Stimulated activated CD4-positive, alpha-beta T cell treated with anti-CD3 and anti-CD28 coated beads, TNF-alpha, amount 100 ng/mL, for 48 hours (primary cell): ENCODE results near the gene METRNL.
"Not testable (repeated sequence)": the region's sequence is repeated elsewhere in the genome, so short reads cannot be mapped to it uniquely, and the experiment has no call there.

ENCODE experiments used
- DNase-seq, 3 donors: peaks; one replicate each; pipeline ENCODE4 v3.0.0-alpha.2; 2020; ENCODE audit warnings: low read depth in 3 of 3

Gene METRNL

GRCh38 chr17:83122834-83123233 lies 43.4 kb downstream of the METRNL start:
- no peak for DNase-seq

- no peak for DNase-seq
Measured at GRCh38 chr17:83123896-83124801, 44.7 kb downstream of the METRNL start.

DNA sequence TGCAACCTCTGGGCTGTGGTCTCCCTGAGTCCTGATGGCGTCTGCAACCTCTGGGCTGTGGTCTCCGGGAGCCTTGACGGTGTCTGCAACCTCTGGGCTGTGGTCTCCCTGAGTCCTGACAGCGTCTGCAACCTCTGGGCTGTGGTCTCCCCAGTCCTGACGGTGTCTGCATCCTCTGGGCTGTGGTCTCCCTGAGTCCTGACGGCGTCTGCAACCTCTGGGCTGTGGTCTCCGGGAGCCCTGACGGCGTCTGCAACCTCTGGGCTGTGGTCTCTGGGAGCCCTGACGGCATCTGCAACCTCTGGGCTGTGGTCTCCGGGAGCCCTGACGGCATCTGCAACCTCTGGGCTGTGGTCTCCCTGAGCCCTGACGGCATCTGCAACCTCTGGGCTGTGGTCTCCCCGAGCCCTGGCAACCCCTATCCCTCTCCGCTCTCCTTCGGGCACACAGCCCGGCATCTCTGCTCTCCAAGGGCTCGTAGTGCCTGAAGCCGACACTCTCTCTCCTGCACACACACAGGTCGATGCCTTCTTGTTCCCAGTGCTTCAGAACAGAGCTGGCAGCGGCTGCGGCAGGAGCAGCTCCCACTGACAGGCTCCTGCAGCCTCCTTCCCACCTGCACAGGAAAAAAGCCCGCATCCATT lies 45.6 kb downstream of the METRNL start:
- no peak for DNase-seq

DNA sequence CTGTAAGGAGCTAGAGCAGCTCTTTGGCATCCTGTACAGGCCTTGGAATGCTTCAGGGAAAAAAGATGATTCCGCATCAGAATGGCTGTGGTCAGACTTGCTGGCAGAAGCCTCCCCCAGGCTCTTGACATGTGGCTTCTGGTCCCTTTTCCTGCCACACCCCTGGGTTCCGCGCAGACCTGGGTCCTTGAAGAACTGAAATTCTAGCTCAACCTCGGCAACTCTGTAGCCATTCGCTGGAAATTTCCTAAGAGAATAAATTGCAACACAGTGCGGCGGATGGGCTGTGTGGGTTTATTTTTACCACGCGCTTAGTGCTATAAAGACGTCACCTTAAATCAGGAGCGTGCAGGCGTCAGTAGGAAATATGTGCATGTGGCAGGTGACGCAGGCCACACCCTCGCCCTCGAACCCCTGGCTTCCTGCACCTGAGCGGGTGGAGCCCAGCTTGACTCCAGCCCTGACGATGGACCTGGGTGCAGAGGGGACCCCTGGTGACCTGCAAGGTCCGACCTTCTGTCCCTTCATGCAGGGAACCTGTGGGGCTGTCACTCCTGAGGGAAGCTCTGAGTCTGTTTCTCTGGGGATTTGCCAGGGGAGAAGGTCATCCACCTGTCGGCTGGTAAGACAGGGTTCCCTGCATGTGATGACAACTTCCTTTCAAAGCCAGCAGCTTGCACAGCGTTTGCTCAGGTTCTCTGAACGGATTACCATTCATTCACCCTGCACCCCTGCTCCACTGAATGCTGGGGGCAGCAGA lies 46.3 kb downstream of the METRNL start:
- no peak for DNase-seq

DNA sequence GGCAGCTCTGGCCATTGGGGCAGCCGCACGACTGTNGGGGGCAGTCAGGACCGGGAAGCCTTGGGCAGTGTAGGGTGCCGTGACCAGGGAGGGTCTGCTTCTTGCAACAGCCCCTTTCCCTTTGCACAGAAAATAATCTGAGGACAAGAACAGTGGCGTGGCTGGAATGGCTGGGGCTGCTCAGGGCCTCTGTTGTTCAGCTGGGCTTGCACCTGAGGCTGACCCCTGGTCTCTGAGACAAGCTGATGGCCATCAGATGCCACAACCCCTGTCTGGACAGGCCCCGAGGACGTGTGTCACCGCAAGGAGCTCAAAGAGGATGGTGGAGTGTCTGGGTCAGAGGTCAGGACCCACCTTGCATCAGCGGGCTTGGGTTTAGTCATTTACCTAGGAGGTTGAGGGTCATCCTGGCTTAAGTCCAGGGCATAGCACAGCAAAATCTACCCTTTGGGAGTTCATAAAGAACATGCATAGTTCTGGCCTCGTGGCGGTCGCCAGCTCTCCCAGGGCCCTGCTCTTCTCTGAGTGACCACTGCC lies 46.9 kb downstream of the METRNL start:
- no peak for DNase-seq

GRCh38 chr17:83127431-83128160 lies 48.2 kb downstream of the METRNL start:
- no peak for DNase-seq

DNA sequence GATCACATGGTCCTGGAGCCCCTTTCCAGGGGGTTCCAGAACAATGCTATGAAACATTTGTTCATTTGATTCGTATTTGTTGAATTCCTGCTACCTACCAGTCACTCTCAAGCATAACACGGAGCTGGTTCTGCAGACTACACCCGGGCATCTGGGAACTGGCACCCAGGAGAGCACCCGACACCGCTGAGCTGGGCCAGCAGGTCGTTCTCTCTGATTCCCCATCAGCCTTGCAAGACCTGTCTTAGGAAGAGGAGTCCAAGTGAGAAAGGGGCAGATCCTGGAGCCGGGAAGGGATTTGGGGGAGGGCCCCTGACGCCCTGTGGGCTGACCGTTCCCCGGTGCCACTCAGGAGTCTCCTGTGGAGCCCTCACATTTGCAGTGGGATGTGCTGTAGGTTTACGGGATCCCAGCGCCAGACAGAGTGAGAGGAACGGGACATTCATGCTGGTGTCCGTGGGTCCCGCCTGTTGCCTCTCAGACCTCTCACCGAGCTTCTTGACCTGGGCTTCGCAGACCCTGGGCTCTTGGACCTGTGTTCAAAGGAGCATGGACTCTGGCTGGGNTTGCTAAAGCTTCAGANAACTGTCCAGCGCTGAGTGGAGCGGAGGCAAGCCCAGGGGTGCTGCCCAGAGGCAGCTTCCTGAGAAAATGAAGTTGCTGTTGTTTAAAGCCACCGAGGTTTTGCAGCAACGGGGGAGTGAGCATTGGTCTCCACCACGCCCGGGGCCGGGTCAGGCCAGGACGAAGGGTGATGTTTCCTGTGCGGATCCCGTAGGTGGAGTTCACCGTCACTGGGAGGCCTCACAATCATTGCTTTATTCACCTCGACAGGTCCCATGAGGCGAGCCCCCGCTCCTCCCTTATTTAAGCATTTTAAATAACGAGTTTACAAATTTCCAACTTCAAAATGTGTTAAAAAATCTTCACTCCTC lies 49.2 kb downstream of the METRNL start:
- no peak for DNase-seq

DNA sequence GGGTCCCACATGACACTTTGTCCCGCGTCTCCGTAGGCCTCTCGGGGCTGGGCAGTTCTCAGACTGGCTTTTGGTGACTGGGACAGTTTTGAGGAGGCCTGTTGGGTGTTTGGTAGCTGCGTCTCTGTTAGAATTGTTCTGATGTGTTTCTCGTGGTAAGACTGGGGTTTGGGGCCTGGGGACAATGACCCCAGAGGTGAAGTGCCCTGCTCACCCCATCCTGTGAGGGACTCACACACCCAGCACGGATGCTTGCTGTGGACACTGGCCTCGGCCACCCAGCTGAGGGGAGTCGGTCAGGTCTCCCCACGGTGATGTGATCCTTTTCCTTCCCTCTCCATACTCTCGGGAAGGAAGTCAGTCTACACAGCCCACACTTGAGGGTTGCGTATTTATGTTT lies 50.3 kb downstream of the METRNL start:
- DNase-seq, result no peak

DNA sequence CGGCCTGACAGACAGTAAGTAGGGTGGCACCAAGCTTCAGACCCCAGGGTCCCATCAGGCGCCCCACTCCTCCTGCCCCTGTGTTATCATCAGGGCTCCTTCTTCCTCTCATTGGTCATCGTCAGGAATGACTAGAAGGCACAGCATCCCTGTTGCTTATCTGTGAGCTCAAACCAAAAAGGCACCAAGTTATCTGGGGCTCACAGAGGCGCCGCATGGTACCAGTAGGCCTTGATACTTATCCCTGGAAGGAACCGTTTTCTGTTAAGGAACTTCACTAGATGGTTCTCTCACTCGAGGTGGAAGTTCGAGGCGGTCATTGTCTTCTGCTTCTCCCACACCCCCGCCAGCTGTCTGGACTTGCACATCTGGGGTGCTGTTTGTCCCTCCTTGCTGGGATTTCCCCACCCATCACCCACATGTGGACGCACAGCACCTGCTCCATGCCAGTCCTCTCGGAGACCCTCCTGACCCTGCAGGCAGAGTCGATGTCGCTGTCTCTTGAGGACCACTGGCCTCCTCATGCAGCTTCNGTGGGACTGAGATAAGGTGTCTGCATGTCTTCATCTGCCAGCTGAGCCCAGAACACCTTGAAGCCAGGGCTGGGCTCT lies 52.1 kb downstream of the METRNL start:
- DNase-seq, result no peak

DNA sequence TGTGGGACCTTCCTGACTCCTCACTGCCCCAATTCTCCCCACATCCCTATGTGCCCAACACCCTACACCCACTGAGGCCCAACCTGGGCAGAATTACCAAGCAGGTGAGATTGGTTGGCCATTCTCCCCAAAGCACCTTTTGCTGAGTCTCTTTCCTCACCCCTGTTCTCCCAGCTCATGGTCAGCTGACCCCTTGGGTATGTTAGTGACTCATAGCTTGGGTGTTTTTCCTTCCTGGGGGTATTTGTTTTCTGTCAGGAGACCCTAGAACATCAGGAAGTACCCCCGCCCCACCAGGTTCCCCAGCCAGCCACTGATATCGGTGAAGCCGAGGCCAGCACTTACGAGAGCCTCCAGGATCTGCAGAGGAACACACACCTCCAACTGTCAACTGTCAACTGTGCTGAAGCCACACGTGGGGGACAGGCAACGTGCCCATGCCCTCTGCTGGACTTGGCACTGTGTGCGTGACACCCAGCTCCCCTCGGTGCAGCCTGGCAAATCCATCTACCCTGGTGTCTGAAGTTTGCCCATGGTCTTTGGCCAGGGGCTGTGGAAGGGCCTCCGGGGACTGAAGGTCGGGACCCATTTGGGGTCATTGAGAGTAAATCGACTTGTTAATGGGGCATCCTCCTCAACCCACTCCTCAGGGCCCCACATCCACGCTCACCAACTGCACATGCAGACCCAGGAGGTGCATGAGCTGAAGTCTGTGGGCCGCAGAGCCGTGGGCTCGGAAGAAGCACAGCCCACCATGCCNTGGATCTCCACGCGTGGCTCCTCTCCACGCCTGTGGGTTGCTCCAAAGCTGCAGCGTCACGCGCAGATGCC lies 53.1 kb downstream of the METRNL start:
- no peak for DNase-seq

DNA sequence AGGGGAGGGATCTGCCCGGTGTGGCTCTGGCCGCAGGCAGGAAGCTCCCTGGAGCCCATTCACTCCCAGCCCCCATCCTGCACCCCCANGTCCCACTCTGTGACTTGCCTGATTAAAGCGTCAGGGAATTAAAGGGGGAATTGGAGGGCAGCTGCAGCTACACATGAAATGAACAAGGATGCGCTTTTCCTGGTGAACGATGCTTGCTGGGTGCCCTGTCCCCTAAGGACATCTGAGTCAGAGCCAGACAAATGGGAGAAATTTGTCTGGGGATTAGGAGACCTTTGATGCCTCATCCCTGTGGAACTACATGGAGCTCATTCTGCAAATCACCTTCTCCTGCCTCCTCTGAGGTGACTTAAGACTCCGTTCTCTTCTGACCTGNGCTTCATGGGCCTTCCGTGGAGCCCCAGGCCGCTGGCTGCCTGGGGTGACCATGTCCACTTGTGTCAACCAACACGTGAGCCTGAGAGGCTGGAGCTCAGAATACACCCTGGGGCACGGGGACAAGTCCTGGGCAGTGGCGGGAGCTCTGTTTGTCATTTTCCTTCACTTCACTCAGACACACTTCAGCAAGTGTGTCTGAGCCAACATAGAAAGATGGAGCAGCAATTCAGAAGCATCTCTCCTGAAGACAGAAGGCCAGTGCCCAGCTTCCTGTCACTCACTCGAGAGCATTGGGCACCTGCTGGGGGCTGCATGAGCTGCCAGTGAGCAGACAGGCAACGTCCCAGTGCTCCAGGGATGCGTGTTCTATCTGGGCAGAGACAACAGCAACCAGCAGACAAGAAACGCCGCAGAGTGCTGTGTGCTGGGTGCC lies 54.1 kb downstream of the METRNL start:
- DNase-seq, result no peak

DNA sequence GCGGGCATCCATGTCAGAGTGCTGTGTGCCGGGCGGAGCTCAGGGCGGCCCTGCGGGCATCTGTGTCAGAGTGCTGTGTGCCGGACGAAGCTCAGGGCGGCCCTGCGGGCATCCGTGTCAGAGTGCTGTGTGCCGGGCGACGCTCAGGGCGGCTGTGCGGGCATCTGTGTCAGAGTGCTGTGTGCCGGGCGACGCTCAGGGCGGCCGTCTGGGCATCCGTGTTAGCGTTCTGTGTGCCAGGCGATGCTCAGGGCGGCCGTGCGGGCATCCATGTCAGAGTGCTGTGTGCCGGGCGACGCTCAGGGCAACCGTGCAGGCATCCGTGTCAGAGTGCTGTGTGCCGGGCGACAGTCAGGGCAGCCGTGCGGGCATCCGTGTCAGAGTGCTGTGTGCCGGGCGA lies 55.0 kb downstream of the METRNL start:
- not testable (repeated sequence) for DNase-seq

DNA sequence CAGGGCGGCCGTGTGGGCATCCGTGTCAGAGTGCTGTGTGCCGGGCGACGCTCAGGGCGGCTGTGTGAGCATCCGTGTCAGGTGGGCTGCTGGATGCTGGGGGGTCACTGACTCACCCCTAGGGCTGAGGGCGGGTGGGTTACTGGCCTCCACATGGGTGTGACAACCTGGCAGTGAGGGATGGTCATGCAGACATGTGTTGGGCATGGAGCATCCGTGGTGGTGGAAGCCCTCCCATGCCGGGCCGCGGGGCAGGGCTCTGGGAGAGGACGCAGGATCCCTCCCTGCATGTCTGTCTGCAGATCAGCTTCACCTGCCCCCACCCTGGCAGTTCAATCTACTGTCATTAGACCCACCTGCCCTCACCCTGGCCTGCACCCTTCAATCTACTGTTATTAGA lies 56.3 kb downstream of the METRNL start:
- no peak for DNase-seq

- DNase-seq, result no peak
Measured at GRCh38 chr17:83136156-83136555, 56.7 kb downstream of the METRNL start.

GRCh38 chr17:83136931-83137330 lies 57.5 kb downstream of the METRNL start:
- no peak for DNase-seq

DNA sequence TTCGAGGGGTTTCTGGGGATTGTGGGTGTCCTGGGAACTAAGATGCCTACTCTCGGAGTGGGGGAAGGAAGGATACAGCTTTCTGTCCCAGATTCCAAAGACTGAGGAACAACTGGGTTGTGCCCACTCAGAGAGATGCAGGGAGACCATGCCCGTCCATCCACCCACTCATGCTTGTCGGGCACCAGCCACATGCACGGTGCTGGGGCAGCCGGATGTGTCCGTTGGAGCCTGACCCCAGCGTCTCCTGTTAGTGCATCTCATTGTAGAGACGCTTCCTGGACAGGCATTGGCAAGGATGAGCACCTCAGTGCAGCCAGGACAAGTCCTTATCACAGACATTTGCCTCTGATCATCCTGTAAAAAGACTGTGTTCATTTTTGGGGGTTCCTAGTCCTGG lies 58.1 kb downstream of the METRNL start:
- no peak for DNase-seq

DNA sequence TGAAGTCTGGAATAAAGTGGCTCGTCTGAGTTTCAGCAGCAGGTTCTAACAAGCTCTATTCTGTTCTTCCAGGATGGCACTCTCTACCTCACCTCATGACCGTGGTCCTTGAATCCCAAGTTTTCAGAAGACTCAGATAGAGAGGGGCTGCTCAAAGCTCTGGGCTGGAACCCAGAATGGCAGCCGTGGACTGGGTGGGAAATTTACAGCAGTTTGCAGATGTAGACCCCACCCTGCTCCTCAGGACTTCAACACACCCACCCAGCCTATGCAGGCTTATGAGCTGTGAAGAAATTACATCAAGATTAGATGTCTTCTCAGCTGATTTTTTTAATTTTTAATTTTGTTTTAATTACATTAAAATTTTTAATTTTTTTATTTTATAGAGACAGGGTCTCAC lies 59.4 kb downstream of the METRNL start:
- no peak for DNase-seq

DNA sequence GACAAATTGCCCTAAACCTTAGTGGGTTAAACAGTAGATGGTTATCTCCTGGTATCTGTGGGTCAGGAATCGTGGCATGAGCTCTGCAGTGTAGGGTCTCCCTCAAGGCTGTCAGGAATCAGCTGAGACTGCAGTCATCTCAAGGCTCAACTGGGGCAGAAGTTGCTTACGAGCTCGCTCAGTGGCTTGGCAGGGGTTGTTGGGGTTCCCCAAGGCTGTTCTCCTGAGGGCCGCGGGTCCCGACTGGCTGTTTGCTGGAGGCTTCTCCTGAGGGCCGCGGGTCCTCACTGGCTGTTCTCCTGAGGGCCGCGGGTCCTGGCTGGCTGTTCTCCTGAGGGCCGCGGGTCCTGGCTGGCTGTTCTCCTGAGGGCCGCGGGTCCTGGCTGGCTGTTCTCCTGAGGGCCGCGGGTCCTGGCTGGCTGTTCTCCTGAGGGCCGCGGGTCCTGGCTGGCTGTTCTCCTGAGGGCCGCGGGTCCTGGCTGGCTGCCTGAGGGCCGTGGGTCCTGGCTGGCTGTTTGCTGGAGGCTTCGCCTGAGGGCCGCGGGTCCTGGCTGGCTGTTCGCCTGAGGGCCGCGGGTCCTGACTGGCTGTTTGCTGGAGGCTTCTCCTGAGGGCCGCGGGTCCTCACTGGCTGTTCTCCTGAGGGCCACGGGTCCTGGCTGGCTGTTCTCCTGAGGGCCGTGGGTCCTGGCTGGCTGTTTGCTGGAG lies 60.3 kb downstream of the METRNL start:
- not testable (repeated sequence) for DNase-seq
